HL-60 (cell line): ENCODE data around the gene YLPM1.
A peak's percentile ranks its signal among the peaks of the same experiment; 100 is the strongest.

Experiments used
- DNase-seq, 2 experiments: peaks; one replicate each; pipeline ENCODE4 v3.0.0-alpha.2; 2010 to 2020; ENCODE audit warnings: low read depth in 1 of 2, low spot score in 1 of 2
- H3K27ac ChIP-seq: fragments of 250-450 bp; sonication (Bioruptor Pico); replicated peaks from 2 replicates; pipeline ENCODE4 v1.5.1; 2020; ENCODE audit warnings: mild to moderate bottlenecking, moderate library complexity
- H3K27me3 ChIP-seq: fragments of 250-450 bp; sonication (Bioruptor Pico); 2 replicates; pipeline ENCODE4 v1.5.1; 2021; ENCODE audit warnings: mild to moderate bottlenecking, moderate library complexity; ENCODE audit not compliant: insufficient read depth, poor library complexity, severe bottlenecking
- H3K4me3 ChIP-seq: replicated peaks from 2 replicates; pipeline ENCODE4 v1.5.1; 2011; ENCODE audit warnings: mild to moderate bottlenecking, control low read depth, low read length; ENCODE audit not compliant: insufficient read depth
- GABPA ChIP-seq: IDR thresholded peaks from 2 replicates; pipeline ENCODE4 v1.6.1; 2012; ENCODE audit warnings: low read depth
- POLR2AphosphoS5 ChIP-seq: IDR thresholded peaks from 2 replicates; pipeline ENCODE4 v1.6.1; 2012; ENCODE audit warnings: low read depth
- SPI1 ChIP-seq: IDR thresholded peaks from 2 replicates; pipeline ENCODE4 v1.6.1; 2012; ENCODE audit warnings: low read depth, mild to moderate bottlenecking, borderline replicate concordance
- long read RNA-seq: library from polyadenylated mRNA; unstranded; transcript quantifications from one replicate; pipeline ENCODE4 v2.0.0, GENCODE V29; 2020
- TF ChIP-seq, protein P1 (sequence below): IDR thresholded peaks from 2 replicates; pipeline ENCODE4 v1.6.1; 2012; ENCODE audit warnings: low read depth; ENCODE audit not compliant: insufficient replicate concordance
- TF ChIP-seq, protein P2 (sequence below): IDR thresholded peaks from one replicate; pipeline ENCODE4 v1.5.1; 2011; ENCODE audit warnings: low read length, control low read depth, inconsistent platforms; ENCODE audit not compliant: insufficient read depth

YLPM1 gene, protein sequence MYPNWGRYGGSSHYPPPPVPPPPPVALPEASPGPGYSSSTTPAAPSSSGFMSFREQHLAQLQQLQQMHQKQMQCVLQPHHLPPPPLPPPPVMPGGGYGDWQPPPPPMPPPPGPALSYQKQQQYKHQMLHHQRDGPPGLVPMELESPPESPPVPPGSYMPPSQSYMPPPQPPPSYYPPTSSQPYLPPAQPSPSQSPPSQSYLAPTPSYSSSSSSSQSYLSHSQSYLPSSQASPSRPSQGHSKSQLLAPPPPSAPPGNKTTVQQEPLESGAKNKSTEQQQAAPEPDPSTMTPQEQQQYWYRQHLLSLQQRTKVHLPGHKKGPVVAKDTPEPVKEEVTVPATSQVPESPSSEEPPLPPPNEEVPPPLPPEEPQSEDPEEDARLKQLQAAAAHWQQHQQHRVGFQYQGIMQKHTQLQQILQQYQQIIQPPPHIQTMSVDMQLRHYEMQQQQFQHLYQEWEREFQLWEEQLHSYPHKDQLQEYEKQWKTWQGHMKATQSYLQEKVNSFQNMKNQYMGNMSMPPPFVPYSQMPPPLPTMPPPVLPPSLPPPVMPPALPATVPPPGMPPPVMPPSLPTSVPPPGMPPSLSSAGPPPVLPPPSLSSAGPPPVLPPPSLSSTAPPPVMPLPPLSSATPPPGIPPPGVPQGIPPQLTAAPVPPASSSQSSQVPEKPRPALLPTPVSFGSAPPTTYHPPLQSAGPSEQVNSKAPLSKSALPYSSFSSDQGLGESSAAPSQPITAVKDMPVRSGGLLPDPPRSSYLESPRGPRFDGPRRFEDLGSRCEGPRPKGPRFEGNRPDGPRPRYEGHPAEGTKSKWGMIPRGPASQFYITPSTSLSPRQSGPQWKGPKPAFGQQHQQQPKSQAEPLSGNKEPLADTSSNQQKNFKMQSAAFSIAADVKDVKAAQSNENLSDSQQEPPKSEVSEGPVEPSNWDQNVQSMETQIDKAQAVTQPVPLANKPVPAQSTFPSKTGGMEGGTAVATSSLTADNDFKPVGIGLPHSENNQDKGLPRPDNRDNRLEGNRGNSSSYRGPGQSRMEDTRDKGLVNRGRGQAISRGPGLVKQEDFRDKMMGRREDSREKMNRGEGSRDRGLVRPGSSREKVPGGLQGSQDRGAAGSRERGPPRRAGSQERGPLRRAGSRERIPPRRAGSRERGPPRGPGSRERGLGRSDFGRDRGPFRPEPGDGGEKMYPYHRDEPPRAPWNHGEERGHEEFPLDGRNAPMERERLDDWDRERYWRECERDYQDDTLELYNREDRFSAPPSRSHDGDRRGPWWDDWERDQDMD (N-terminal part only)
- long read RNA-seq, partial matches to known transcripts, result 13 of 16 reads
- long read RNA-seq, other reads (novel, unspliced or antisense), result 3 of 16 reads

DNA sequence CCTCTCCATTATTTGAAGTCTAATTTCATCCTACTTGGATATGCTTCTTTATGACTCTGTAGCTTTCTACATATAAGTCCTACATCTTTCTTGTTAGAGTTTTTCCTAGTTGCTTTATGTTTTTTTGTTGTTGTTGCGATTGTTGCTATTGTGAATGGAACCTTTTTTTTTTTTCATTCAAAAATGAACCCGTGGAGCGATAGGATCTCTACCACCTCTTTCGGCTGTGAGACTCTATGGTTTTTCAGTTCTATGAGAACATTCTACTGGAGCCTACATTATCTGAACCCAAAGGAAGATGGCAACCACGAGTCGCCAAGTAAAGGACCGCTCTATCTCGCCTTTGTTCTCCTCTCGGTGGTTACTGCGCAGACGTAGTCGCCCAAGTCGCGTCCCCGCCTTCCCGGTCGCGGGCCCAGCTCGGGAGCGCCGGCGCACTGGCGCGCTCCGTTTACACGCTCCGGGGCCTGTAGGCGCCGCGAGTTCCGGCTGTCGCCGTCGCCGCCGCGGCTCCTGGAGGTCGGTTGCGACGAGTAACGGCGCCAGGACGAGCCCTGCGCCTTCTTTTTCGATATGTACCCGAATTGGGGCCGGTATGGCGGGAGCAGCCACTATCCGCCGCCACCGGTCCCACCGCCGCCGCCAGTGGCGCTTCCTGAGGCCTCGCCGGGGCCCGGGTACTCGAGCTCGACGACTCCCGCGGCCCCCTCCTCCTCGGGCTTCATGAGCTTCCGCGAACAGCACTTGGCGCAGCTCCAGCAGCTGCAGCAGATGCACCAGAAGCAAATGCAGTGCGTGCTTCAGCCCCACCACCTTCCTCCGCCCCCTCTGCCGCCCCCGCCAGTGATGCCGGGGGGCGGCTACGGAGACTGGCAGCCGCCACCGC, at the start of gene YLPM1:
TSS of gene YLPM1 (plus strand) at position 400 of the 886 bp plus-strand sequence. CDS start at position 574, 174 bp downstream.
- Histone ChIP-seq H3K4me3 (peak within 1 kb of the TSS; percentile 72), H3K27ac (peak within 1 kb of the TSS; percentile 92), H3K27me3 (no peaks in the 10 kb centered on the region)
- TF ChIP-seq GABPA (no peak), SPI1 (no peak), POLR2AphosphoS5 (peak; percentile 65)
- TF ChIP-seq, protein P1, sequence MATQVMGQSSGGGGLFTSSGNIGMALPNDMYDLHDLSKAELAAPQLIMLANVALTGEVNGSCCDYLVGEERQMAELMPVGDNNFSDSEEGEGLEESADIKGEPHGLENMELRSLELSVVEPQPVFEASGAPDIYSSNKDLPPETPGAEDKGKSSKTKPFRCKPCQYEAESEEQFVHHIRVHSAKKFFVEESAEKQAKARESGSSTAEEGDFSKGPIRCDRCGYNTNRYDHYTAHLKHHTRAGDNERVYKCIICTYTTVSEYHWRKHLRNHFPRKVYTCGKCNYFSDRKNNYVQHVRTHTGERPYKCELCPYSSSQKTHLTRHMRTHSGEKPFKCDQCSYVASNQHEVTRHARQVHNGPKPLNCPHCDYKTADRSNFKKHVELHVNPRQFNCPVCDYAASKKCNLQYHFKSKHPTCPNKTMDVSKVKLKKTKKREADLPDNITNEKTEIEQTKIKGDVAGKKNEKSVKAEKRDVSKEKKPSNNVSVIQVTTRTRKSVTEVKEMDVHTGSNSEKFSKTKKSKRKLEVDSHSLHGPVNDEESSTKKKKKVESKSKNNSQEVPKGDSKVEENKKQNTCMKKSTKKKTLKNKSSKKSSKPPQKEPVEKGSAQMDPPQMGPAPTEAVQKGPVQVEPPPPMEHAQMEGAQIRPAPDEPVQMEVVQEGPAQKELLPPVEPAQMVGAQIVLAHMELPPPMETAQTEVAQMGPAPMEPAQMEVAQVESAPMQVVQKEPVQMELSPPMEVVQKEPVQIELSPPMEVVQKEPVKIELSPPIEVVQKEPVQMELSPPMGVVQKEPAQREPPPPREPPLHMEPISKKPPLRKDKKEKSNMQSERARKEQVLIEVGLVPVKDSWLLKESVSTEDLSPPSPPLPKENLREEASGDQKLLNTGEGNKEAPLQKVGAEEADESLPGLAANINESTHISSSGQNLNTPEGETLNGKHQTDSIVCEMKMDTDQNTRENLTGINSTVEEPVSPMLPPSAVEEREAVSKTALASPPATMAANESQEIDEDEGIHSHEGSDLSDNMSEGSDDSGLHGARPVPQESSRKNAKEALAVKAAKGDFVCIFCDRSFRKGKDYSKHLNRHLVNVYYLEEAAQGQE, result no peak
- TF ChIP-seq, protein P2, sequence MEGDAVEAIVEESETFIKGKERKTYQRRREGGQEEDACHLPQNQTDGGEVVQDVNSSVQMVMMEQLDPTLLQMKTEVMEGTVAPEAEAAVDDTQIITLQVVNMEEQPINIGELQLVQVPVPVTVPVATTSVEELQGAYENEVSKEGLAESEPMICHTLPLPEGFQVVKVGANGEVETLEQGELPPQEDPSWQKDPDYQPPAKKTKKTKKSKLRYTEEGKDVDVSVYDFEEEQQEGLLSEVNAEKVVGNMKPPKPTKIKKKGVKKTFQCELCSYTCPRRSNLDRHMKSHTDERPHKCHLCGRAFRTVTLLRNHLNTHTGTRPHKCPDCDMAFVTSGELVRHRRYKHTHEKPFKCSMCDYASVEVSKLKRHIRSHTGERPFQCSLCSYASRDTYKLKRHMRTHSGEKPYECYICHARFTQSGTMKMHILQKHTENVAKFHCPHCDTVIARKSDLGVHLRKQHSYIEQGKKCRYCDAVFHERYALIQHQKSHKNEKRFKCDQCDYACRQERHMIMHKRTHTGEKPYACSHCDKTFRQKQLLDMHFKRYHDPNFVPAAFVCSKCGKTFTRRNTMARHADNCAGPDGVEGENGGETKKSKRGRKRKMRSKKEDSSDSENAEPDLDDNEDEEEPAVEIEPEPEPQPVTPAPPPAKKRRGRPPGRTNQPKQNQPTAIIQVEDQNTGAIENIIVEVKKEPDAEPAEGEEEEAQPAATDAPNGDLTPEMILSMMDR, result peak; percentile 7
- peak; percentile 86 to 89 for DNase-seq

DNA sequence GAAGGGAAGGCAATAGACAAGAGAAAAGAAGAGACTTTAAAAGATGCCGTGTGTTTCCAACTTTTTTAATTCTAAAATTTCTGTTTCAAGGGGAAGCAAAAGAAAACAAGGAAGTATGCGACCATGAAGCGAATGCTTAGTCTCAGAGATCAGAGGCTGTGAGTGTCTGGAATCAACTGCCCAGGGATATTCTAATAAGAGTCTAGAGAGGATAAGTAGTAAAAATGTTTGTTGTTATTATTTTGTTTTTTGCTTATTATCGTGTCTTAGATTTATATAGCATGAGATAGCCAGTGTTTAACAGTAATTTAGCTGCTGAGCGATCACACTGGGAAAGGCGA, 49.8 kb upstream of the YLPM1 start:
- TF ChIP-seq POLR2AphosphoS5, result no peak
- TF ChIP-seq, protein P1, result no peak
- no peak for DNase-seq
- Histone ChIP-seq H3K27ac (peak overlapping the region; percentile 85), H3K4me3 (peak overlapping the region; percentile 63), H3K27me3 (no peaks in the 10 kb centered on the region)

DNA sequence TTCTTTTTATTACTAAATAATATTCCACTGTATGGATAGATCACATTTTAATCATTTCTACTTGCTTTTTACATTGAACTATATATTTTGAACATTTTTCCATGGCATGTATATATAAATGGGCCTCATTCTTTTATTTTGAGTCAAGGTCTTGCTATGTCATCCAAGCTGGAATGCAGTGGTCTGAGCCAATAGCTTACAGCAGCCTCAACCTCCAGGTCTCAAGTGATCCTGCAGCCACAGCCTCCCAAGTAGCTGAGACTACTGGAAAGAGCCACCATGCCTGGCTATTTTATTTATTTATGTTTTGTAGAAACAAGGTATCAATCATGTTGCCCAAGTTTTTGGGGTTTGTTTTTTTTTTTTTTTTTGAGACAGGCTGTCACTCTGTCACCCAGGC, 42.6 kb upstream of the YLPM1 start:
- H3K4me3 ChIP-seq, result no peak overlapping the region
- no peak overlapping the region for H3K27ac ChIP-seq
- no peak for DNase-seq
- no peak for TF ChIP-seq POLR2AphosphoS5
- TF ChIP-seq, protein P2, result no peak
- TF ChIP-seq, protein P1, result no peak
- H3K27me3 ChIP-seq, result no peaks in the 10 kb centered on the region
